GM18505 (cell line): ENCODE data around the gene POU5F1.
"Not testable (repeated sequence)": the region's sequence is repeated elsewhere in the genome, so short reads cannot be mapped to it uniquely, and the experiment has no call there.

Experiments used
- ATAC-seq: cut with Tn5 transposase; IDR thresholded peaks from one replicate; pipeline ENCODE4 v1.9.1; 2021; ENCODE audit not compliant: unreplicated experiment
- POLR2A ChIP-seq: IDR thresholded peaks from 4 replicates; pipeline ENCODE4 v1.6.1; 2011; ENCODE audit warnings: borderline replicate concordance; ENCODE audit not compliant: insufficient read depth, insufficient read length; ENCODE audit errors: extremely low read depth

POU5F1 gene

DNA sequence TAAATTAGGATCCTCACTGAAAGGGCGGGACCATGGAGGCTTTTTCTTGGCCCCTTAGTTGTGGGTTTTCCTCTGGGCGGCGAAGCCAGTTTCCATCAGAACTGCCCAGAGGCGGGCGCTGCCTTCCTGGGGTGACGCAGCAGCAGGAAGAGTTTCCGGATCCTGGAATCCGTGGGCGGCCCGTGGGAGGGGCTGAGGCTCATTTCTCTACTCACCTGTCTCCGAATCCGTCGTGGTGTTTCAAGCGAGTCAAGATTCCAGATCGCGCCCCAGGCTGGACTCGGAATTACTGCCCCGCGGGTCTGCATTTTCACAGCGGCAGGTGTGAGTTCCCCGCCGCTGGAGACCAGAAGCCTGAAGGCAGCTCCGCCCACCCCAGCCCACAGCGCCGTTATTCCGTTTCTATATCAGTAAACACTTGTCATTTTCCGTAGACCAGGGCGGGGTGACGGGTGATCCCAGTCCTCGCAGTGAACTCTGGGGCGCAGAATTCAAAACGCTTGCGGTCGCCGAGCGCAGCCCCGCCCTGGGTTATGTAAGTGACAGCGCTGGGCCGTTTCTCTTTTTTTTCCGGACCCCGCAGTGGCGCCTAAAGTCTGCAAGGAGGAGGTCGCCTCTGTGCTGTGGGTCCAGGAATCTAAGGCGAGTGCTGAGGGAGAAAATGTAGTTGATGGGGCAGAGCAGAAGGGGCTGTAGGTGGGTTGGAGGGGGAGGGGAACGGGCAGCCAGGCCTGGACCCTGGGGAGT is 27.2 kb upstream of the POU5F1 start:
- peak; percentile 72 for TF ChIP-seq POLR2A

DNA sequence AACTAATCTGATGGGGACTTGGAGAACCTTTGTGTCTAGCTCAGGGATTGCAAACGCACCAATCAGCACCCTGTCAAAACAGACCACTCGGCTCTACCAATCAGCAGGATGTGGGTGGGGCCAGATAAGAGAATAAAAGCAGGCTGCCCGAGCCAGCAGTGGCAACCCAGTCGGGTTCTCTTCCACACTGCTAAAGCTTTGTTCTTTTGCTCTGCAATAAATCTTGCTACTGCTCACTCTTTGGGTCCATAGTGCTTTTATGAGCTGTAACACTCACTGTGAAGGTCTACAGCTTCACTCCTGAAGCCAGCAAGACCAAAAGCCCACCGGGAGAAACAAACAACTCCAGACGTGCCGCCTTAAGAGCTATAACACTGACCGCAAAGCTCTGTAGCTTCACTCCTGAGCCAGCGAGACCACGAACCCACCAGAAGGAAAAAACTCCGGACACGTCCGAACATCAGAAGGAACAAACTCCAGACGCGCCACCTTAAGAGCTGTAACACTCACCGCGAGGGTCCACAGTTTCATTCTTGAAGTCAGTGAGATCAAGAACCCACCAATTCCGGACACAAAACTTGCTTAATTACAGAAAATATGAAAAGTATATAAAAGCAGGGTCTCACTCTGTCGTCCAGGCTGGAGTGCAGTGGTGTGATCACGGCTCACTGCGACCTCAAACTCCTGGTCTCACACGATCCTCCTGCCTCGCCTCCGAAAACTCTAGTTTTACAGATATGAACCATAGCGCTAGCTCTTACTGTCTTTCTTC is 26.0 kb upstream of the POU5F1 start:
- ATAC-seq, result not testable (repeated sequence)

More for the DNA sequence above, 27.2 kb upstream of the POU5F1 start:
- ATAC-seq, result peak; percentile 67

DNA sequence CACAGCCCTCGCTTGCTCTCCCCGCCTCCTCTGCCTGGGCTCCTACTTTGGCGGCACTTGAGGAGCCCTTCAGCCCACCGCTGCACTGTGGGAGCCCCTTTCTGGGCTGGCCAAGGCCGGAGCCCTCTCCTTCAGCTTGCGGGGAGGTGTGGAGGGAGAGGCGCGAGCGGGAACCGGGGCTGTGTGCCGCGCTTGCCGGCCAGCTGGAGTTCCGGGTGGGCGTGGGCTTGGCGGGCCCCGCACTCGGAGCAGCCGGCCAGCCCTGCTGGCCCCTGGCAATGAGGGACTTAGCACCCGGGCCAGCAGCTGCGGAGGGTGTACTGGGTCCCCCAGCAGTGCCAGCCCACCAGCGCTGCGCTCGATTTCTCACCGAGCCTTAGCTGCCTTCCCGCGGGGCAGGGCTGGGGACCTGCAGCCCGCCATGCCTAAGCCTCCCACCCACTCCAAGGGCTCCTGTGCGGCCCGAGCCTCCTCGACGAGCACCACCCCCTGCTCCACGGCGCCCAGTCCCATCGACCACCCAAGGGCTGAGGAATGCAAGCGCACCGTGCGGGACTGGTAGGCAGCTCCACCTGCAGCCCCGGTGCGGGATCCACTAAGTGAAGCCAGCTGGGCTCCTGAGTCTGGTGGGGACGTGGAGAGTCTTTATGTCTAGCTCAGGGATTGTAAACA is 25.0 kb upstream of the POU5F1 start:
- not testable (repeated sequence) for ATAC-seq

DNA sequence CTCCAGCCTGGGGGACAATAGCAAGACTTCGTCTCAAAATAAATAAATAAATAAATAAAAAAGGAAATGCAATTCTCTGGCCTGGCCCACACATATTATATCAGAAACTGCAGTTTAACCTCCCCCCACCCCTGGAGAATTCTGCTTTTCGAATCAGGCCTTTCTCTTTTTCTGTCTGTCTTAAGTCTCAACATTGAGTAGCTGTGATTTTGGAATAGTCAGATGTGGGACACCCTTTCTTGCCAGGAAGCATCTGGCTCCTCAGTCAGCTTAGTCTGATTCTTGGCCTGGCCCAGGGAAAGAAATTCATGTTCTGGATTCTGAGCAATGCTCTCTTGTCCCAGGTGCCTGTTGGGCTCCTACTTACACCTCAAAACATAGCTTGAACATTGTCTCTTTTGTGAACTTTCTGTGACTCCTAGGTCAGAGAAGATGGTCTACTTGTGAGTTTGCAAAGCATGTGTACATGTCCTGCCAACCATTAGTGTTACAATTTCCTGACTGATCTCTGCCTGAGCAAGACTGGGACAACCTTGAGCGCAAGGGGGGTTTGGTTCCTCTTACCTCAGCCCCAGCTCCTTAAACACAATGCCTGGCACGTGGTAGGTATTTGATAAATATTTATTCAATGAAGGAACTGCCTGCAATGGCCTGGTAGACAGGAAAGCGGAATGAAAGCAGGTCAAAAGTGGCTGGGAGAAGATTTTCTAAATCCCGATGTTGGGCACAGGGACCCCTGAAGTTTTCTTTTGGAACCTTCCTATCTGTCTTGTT is 23.8 kb upstream of the POU5F1 start:
- ATAC-seq, result no peak
- TF ChIP-seq POLR2A, result no peak

DNA sequence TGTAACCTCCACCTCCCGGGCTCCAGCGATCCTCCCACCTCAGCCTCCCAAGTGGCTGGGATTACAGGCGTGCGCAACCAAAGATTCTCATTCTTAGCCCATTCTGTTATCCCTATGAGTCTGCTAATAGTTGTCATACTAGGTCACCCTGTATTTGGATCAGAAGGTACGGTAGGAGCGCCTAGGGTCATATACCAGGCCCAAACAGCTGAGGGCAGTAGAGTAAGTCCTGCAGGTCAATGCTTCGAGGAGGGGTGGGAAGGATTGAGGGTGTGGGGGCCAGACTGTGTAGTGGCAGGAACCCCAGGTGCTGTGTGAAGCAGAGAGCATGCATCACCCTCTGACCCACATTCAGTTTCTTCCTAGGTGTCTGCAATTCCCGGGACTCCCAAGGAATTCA is 22.7 kb upstream of the POU5F1 start:
- no peak for ATAC-seq
- TF ChIP-seq POLR2A, result no peak

DNA sequence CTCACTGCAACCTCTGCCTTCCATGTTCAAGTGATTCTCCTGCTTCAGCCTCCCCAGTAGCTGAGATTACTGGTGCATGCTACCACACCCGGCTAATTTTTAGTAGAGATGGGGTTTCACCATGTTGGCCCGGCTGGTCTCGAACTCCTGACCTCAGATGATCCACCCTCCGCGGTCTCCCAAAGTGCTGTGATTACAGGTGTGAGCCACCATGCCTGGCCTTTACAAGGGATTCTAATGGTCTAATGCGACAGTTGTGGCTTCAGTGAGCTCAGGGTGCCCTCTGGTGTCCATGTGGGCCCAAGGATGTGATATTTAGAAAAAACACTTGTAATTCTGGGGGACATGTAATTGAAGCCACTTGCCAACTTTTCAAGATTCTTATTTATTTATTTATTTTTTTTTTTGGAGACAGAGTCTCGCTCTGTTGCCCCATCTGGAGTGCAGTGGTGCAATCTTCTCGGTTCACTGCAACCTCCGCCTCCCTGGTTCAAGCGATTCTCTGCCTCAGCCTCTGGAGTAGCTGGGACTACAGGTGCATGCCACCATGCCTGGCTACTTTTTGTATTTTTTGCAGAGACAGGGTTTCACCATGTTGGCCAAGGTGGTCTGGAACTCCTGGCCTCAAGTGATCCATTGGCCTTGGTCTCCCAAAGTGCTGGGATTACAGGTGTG is 22.1 kb upstream of the POU5F1 start:
- not testable (repeated sequence) for ATAC-seq

DNA sequence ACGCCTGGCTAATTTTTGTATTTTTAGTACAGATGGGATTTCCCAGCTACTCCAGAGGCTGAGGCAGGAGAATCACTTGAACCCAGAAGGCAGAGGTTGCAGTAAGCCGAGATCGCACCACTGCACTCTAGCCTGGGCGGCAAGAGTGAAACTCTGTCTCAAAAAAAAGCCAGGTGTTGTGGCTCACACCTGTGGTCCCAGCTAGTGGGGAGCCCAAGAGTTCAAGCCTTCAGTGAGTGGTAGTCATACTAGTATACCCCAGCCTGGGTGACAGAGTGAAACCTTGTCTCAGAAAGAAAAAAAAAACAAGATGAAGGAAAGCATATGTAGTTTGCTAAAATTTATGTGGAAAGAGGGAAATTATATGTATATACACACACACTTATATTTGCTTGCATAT is 20.0 kb upstream of the POU5F1 start:
- no peak for TF ChIP-seq POLR2A
- ATAC-seq, result no peak

DNA sequence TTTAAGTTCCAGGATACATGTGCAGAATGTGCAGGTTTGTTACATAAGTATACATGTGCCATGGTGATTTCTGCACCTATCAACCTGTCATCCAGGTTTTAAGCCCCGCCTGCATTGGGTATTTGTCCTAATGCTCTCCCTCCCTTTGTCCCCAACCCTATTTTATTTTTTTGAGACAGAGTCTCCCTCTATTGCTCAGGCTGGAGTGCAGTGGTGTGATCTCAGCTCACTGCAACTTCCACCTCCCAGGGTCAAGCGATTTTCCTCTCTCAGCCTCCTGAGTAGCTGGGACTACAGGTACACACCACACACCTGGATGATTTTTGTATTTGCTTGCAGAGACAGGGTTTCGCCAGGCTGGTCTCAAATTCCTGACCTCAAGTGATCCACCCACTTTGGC is 18.7 kb upstream of the POU5F1 start:
- ATAC-seq, result not testable (repeated sequence)

DNA sequence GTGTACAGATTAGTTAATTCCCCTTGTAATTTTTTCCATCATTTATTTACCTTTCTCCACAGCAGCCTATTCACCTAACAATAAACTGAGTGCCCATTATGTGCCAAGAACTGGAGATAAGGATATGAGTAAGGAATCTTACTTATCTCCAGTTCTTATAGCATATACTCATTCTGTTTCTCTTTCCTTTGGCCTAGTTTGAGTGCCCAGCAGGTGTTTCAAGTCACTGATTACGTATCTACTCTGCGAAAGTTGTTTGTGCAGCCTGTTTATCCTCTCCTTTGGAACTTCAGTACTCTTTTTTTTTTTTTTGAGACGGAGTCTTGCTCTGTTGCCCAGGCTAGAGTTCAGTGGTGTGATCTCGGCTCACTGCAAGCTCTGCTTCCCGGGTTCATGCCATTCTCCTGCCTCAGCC is 17.3 kb upstream of the POU5F1 start:
- ATAC-seq, result no peak
- no peak for TF ChIP-seq POLR2A

DNA sequence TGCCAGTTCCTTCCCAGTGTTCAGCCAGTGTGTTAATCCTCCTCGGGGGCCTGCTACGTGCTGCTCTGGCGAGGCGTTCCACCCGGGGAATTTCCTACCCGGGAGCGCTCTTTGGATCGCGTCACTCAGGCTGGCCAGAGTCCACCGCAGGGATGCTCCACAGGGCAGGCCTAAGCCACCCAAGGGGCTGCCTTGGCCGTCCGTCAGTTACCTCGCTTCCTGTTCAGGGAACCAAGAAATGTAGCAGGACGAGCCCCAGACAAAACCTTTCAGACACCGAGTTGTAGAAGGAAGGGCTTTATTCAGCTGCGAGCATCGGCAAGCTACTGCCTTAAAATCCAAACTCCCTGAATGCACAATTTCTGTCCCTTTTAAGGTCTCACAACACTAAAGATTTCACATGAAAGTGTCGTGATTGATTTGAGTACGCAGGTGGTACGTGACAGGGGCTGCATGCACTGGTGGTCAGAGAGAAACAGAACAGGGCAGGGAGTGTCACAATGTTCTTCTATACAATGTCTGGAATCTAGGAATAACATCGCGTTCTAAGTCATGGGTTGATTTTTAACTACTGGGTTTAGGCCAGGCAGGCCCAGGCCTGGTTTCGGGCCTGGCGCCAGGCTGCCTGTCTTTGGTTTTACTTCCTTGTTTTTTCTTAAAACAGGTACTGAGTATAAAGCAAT is 15.7 kb upstream of the POU5F1 start:
- no peak for TF ChIP-seq POLR2A
- no peak for ATAC-seq

DNA sequence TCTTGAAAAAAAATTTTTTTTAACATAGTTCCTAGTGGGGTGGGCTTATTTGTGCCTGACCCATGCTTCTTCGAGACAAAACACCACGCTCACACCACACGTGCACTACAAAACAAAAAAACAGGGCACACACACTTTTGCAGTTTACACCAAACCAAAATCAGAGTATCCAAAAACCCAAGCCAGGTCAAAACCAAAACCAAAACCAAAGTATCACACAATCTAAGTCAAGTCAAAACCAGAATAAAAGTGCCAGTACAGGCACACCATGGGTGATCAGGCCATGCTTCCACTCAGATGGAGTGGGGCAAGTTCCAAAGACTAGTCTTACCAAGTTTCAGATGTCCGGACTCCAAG is 15.2 kb upstream of the POU5F1 start:
- not testable (repeated sequence) for ATAC-seq

DNA sequence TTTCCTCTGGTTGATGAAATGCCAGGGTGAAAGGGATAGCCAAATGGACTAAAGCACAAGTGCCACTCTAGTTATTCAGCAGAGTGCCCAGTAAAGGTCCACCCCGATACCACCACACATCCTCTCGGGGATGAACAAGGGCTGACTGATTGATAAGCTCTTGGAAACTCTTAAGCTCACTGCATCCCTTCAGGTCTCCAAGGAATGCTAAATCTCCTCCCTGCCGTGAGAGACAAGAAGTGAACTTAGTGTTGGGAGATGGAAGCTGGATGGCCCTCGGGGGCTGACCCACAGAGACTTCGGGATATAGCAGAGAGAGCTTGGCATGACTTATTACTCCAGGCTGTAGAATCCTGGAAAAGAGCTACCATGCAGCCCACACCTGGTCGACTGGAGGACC is 13.4 kb upstream of the POU5F1 start:
- not testable (repeated sequence) for ATAC-seq

DNA sequence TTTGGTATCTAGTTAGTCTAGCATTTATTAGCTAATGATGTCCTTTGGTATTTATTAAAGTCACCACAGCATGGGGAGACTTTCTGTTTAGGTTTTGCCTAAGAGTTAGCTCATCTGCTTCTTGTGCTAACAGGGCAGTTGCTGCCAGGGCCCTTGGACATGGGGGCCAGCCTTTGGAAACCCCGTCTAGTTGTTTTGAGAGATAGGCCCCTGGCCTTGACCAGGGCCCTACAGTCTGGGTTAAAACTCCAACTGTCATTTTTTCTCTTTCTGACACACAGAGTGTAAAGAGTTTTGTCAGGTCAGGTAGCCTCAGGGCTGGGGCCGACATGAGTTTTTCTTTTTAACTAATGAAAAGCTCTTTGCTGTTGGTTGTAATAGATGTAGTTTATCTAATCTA is 12.8 kb upstream of the POU5F1 start:
- ATAC-seq, result not testable (repeated sequence)

DNA sequence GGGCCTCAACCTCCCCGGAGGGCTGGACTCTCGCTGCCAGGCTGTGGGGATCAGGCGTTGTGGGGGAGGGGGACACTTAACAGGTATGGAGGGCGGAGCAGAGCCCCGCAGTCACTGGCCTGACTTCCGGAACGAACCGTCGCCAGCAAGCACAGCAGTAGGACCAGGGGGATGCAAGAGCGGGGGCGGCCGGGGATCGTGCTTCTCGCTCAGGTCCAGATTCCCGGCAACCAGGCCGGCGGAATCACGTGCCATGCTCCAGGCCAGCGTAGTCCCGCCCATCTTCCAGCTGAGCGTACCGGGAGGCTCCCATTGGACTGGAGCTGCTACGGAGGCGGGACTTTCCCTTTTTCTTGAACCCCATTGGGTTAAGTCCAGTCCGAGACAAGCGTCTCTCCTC is 10.0 kb upstream of the POU5F1 start:
- peak; percentile 70 for ATAC-seq
- no peak for TF ChIP-seq POLR2A
